Measurements from ENCODE around the gene IRAK1. TPM values are rescaled to one million over a fixed set of nuclear protein-coding genes. Genes with fewer than 3 reads are reported as not detected.

IRAK1 gene
- total RNA-seq, 1 experiment from 2014 or later: 147 TPM

DNA sequence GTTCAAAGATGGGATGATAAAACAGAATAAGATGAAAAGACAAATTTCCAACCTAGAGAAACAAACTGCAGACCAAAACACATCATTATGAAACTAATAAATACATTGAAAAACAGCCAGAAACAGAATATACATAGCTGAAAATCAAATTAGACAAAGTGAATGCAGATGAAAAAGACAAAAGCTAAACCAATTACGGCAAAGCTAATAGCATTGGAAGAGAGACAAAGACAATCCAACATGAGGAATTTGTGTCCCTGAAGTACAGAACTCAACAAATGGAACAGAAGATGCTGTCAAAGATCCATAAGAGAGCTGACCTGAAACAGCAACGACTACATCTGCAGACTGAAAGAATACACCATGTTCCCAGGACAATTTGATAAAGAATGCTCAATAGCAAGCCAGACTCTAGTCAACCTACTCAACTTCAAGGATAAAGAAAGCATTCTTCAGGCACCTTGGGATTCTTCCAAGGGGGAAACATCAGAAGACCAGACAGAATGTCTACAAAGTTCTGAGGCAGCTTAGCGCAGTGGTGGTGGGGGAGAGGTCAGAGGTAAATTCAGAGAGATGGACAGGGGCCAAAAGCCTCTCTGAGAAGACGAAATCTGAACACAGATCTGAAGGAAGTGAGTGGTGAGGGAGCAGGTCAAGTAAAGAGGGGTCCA is 27.4 kb upstream of the IRAK1 start:
- intact Hi-C loops (cut with micrococcal nuclease; ENCODE audit: unreplicated experiment): no loop called here

DNA sequence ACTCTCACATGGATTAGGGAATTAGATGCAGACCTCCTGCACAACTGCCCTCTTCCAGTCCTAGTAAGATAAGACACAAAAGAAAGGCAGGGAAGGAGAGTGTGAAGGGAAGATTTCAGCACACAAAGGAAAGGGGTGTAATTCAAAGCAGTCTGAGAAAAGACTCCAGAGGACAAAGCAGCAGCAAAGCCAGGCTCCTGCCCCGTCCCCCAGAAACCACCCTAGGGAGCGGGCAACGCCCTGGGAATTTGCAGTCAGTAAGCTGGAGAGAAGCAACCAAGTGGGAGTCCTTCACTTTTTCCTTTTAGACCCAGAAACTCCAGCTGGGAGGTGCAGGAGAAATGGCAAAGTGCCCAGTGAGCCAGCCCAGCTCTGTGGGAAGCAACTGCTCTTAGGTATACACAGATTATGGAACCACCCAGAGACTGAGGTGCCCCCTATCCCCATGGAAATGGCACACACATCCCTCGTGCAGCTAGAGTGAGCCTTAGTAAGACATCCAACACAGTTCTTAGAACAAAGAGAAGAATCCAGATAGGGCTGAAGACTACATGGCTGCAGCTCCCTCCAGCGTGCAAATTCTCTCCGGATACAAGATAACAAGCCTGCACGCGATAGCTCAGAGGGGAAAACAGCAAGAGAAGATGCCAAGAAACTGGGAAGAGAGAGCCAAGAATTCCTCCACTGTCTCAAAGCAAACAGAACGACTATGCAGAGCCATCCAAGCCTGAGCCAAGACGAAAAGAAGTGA is 26.5 kb upstream of the IRAK1 start:
- ChIA-PET POLR2A (ENCODE audit: low non-redundant PET) (no interaction called here), CTCF (interaction anchor here (0.9 to 1.4 kb wide), 2 partner anchors 31 to 32 kb away, joined by 3 to 5 read pairs; no protein-coding TSS in a partner anchor)
- Histone ChIP-seq H3K9me3 (ENCODE audit: low read depth, low read length, poor library complexity, severe bottlenecking) (no peaks in the 10 kb centered on the region), H3K27me3 (replicated peaks; ENCODE audit: insufficient read depth, low read depth, low read length, poor library complexity) (peaks cover 7% of the 10 kb centered on the region), H3K4me3 (ENCODE audit: low read depth, low read length, poor library complexity, severe bottlenecking) (no peak overlapping the region), H3K4me1 (ENCODE audit: insufficient read depth, low read length, poor library complexity, severe bottlenecking) (peaks cover 24% of the 10 kb centered on the region), H3K27ac (ENCODE audit: low read depth, low read length, poor library complexity, severe bottlenecking) (peak overlapping the region; percentile 45), H3K36me3 (ENCODE audit: insufficient read depth, low read length, poor library complexity, severe bottlenecking) (no peaks in the 10 kb centered on the region)
- TF ChIP-seq EZH2 (IDR thresholded peaks at IDR 0.05; ENCODE audit: borderline replicate concordance, low read depth, low read length, poor library complexity, severe bottlenecking): no peak
- TF ChIP-seq, protein P1, sequence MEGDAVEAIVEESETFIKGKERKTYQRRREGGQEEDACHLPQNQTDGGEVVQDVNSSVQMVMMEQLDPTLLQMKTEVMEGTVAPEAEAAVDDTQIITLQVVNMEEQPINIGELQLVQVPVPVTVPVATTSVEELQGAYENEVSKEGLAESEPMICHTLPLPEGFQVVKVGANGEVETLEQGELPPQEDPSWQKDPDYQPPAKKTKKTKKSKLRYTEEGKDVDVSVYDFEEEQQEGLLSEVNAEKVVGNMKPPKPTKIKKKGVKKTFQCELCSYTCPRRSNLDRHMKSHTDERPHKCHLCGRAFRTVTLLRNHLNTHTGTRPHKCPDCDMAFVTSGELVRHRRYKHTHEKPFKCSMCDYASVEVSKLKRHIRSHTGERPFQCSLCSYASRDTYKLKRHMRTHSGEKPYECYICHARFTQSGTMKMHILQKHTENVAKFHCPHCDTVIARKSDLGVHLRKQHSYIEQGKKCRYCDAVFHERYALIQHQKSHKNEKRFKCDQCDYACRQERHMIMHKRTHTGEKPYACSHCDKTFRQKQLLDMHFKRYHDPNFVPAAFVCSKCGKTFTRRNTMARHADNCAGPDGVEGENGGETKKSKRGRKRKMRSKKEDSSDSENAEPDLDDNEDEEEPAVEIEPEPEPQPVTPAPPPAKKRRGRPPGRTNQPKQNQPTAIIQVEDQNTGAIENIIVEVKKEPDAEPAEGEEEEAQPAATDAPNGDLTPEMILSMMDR (conservative IDR thresholded peaks at IDR 0.05; ENCODE audit: low read depth, low read length): 0 out of 2 replicates have a peak, but pooled peaks have one; percentile 27
- intact Hi-C loops (cut with micrococcal nuclease; ENCODE audit: unreplicated experiment): no loop called here
- BruUV-seq (replicated peaks): no TSS peak
- DNase-seq (ENCODE audit: low spot score): peak; percentile 58

More for the DNA sequence above, 27.4 kb upstream of the IRAK1 start:
- Histone ChIP-seq H3K27ac (ENCODE audit: low read depth, low read length, poor library complexity, severe bottlenecking) (peak overlapping the region; percentile 45), H3K9me3 (ENCODE audit: low read depth, low read length, poor library complexity, severe bottlenecking) (no peaks in the 10 kb centered on the region), H3K4me3 (ENCODE audit: low read depth, low read length, poor library complexity, severe bottlenecking) (no peak overlapping the region), H3K27me3 (replicated peaks; ENCODE audit: insufficient read depth, low read depth, low read length, poor library complexity) (peaks cover 4% of the 10 kb centered on the region), H3K36me3 (ENCODE audit: insufficient read depth, low read length, poor library complexity, severe bottlenecking) (no peaks in the 10 kb centered on the region), H3K4me1 (ENCODE audit: insufficient read depth, low read length, poor library complexity, severe bottlenecking) (peaks cover 24% of the 10 kb centered on the region)
- DNase-seq (ENCODE audit: low spot score): no peak
- ChIA-PET POLR2A (ENCODE audit: low non-redundant PET) (no interaction called here), CTCF (interaction anchor here (0.9 to 1.4 kb wide), 2 partner anchors 31 to 33 kb away, joined by 3 to 5 read pairs; no protein-coding TSS in a partner anchor)
- BruUV-seq (replicated peaks): no TSS peak
- no peak for TF ChIP-seq EZH2 (IDR thresholded peaks at IDR 0.05; ENCODE audit: borderline replicate concordance, low read depth, low read length, poor library complexity, severe bottlenecking)
- TF ChIP-seq, protein P1 (conservative IDR thresholded peaks at IDR 0.05; ENCODE audit: low read depth, low read length): no peak

DNA sequence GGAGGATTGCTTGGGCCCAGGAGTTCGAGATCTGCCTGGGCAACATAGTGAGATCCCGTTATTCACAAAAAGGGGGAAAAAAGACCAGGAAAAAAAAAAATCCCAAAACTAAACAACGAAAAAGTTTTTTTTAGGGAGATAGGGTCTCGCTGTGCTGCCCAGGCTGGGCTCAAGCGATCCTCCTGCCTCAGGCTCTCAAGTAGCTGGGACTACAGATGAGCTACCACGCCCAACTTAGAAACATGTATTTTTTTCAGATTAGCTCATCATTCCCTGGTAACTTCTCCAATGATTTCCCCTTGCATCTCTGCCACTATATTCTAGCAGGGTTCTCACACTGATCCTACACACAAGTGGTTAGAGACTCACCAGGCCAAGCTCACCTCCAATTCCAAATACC is 24.4 kb upstream of the IRAK1 start:
- H3K4me3 ChIP-seq (ENCODE audit: low read depth, low read length, poor library complexity, severe bottlenecking): no peak overlapping the region
- peaks cover 9% of the 10 kb centered on the region for H3K27me3 ChIP-seq (replicated peaks; ENCODE audit: insufficient read depth, low read depth, low read length, poor library complexity)
- ChIA-PET POLR2A (ENCODE audit: low non-redundant PET) (no interaction called here), CTCF (no interaction called here)
- no peak for DNase-seq (ENCODE audit: low spot score)
- peaks cover 24% of the 10 kb centered on the region for H3K4me1 ChIP-seq (ENCODE audit: insufficient read depth, low read length, poor library complexity, severe bottlenecking)
- no peak overlapping the region for H3K27ac ChIP-seq (ENCODE audit: low read depth, low read length, poor library complexity, severe bottlenecking)
- TF ChIP-seq EZH2 (IDR thresholded peaks at IDR 0.05; ENCODE audit: borderline replicate concordance, low read depth, low read length, poor library complexity, severe bottlenecking): no peak
- TF ChIP-seq, protein P1 (conservative IDR thresholded peaks at IDR 0.05; ENCODE audit: low read depth, low read length): no peak
- no peaks in the 10 kb centered on the region for H3K9me3 ChIP-seq (ENCODE audit: low read depth, low read length, poor library complexity, severe bottlenecking)
- no TSS peak for BruUV-seq (replicated peaks)
- intact Hi-C loops (cut with micrococcal nuclease; ENCODE audit: unreplicated experiment): no loop called here
- H3K36me3 ChIP-seq (ENCODE audit: insufficient read depth, low read length, poor library complexity, severe bottlenecking): no peaks in the 10 kb centered on the region
